Umbilical cord (tissue), 2 donors: ENCODE results near the gene DOP1A. TPM values are rescaled to one million over a fixed set of nuclear protein-coding genes. Genes with fewer than 3 reads are reported as not detected.

Experiments
- DNase-seq: peaks from one replicate; pipeline ENCODE4 v3.0.0-alpha.2; 2015; ENCODE audit warnings: low spot score
- total RNA-seq: library from RNA; depleted of rRNA; stranded (reverse); fragments of >200 nt; gene quantifications from one replicate; pipeline ENCODE4 v1.2.3, GENCODE V29; 2014; ENCODE audit warnings: low replicate concordance; ENCODE audit not compliant: insufficient read depth

The DOP1A gene
- total RNA-seq, 1 donor from 2014 or later, result 31.8 TPM

DNA sequence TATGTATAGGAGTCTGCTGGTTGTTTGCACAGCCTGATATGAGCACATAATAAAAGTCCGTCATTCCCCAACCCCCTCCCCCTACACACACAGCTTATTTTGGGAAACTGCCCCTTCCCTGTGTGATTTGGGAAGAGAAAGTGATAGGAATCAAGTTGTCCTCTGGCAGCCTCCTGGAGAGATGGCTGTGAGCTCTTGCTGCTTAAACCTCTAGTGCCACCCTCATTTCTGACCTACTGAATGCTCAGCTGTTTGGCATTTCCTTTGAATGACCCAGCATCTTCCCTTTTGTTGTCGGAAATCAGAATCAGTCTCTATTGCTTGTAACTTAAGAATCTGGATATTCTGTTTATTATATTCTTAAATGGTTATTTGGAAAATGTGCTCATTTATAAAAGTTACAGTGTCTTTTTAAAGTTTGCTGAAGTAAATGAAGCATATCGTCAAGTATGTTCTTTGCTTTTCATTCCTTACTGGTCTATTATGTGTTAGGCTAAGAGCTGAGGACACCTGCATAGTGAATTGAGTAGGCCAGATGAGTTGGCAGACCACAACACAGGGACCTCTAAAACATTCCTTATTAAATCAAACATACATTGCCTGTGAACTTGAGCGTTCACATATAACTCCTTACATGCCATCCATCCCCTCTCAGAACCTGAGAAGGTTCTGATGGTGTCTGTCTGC is 131.2 kb downstream of the DOP1A start:
- DNase-seq, result no peak

- DNase-seq, result no peak
Observed at GRCh38 chr6:83199173-83199862, 131.8 kb downstream of the DOP1A start.

GRCh38 chr6:83199863-83200225 is 132.4 kb downstream of the DOP1A start:
- no peak for DNase-seq

- DNase-seq, result no peak
Observed at GRCh38 chr6:83202031-83202430, 134.6 kb downstream of the DOP1A start.

GRCh38 chr6:83215131-83216047 is 147.9 kb downstream of the DOP1A start:
- DNase-seq, result peak; percentile 82

- DNase-seq, result no peak
Observed at GRCh38 chr6:83216806-83217205, 149.3 kb downstream of the DOP1A start.

Other genes starting within 250 kb of the DOP1A start
- gene UBE3D, start 1.8 kb upstream of the DOP1A start, total RNA-seq, result 16.6 TPM
- 99.9 TPM for gene PGM3, start 125.6 kb downstream of the DOP1A start, total RNA-seq
- gene RWDD2A, start 125.7 kb downstream of the DOP1A start, total RNA-seq, result 6.0 TPM